Testis (tissue), 3 donors: Measurements from ENCODE around the gene DQX1. TPM values are rescaled to one million over a fixed set of nuclear protein-coding genes. Genes with fewer than 3 reads are reported as not detected.

ENCODE experiments used
- DNase-seq: peaks from one replicate; pipeline ENCODE4 v3.0.0-alpha.2; 2019
- H3K27ac ChIP-seq, 2 donors: fragments of 200-600 bp; sonication (generic); one replicate each; pipeline ENCODE4 v1.5.1; 2019
- H3K27me3 ChIP-seq: fragments of 200-600 bp; sonication (generic); one replicate; pipeline ENCODE4 v1.5.1; 2019
- H3K36me3 ChIP-seq: fragments of 200-600 bp; sonication (generic); one replicate; pipeline ENCODE4 v1.5.1; 2017; ENCODE audit warnings: low read depth; ENCODE audit errors: missing control alignments
- H3K4me1 ChIP-seq: fragments of 200-600 bp; sonication (generic); one replicate; pipeline ENCODE4 v1.5.1; 2019
- H3K4me3 ChIP-seq, 2 donors: fragments of 200-600 bp; sonication (generic); one replicate each; pipeline ENCODE4 v1.5.1; 2017 to 2019
- H3K9me3 ChIP-seq: fragments of 200-600 bp; sonication (generic); one replicate; pipeline ENCODE4 v1.5.1; 2017
- CTCF ChIP-seq, 3 experiments: fragments of 450-650 bp in 2 of 3; fragments of 200-600 bp in 1 of 3; sonication (generic) in 1 of 3; IDR thresholded peaks; one replicate each; pipeline ENCODE4 v1.5.1; 2016 to 2019; ENCODE audit warnings: antibody characterized with exemption in 3 of 3, mild to moderate bottlenecking in 2 of 3, moderate library complexity in 1 of 3
- POLR2A ChIP-seq: fragments of 450-650 bp; IDR thresholded peaks from one replicate; pipeline ENCODE4 v1.6.1; 2017; ENCODE audit warnings: antibody characterized with exemption, mild to moderate bottlenecking, moderate library complexity
- WGBS, 2 donors: methylation state at CpG; one replicate each; pipeline ENCODE4 v1.1.5; 2018; 5-methylcytosine and 5-hydroxymethylcytosine counted together
- intact Hi-C: fragments of 100-400 bp; cut with DNase I; formaldehyde crosslinking; loops from one replicate; pipeline ENCODE4 v1.15.1; 2023; ENCODE audit warnings: low total_unique reads
- polyA plus RNA-seq: library from polyadenylated mRNA; stranded (reverse); fragments of 350-450 nt; fragmentation: Illumina TruSeq; extraction: RNeasy Lipid Tissue Mini Kit (QIAGEN cat#74804); gene quantifications from one replicate; pipeline ENCODE4 v1.2.3, GENCODE V29; 2014; ENCODE audit warnings: low read depth, low replicate concordance; ENCODE audit not compliant: insufficient read depth
- total RNA-seq, 2 donors: library from RNA; depleted of rRNA; stranded (reverse); fragments of >200 nt; gene quantifications; one replicate each; pipeline ENCODE4 v1.2.3, GENCODE V29; 2016

The DQX1 gene
- total and polyA plus RNA-seq, 3 donors from 2014 or later: 0.43 to 0.86 TPM; not detected in 1

- TF ChIP-seq POLR2A (no peak), CTCF (IDR thresholded peaks at IDR 0.05) (peak; percentile 69 to 88 (median 71))
- H3K9me3 ChIP-seq: no peaks in the 10 kb centered on the region
- peak within 1 kb of the TSS; percentile 85 to 93 for H3K27ac ChIP-seq
- no peaks in the 10 kb centered on the region for H3K27me3 ChIP-seq
- peaks cover 20% of the 10 kb centered on the region for H3K4me1 ChIP-seq
- intact Hi-C loops: loop anchor here (10.0 kb wide), 1 partner anchor 102 kb away; no protein-coding TSS in a partner anchor
- peak; percentile 98 for DNase-seq
- peak within 1 kb of the TSS; percentile 87 to 90 for H3K4me3 ChIP-seq
- no peaks in the 10 kb centered on the region for H3K36me3 ChIP-seq
- WGBS, 2 donors: 0% methylated on average over 45 to 50 of the region's 50 CpGs
Measured at GRCh38 chr2:74482801-74483674, 43.0 kb downstream of the DQX1 start, which contains the start of the genes CCDC142 and TTC31. Gene CCDC142 (minus strand): TSS chr2:74482998. CDS start chr2:74482837, 161 bp downstream. Gene TTC31 (plus strand): TSS chr2:74483081. CDS start chr2:74483096, 15 bp downstream.

DNA sequence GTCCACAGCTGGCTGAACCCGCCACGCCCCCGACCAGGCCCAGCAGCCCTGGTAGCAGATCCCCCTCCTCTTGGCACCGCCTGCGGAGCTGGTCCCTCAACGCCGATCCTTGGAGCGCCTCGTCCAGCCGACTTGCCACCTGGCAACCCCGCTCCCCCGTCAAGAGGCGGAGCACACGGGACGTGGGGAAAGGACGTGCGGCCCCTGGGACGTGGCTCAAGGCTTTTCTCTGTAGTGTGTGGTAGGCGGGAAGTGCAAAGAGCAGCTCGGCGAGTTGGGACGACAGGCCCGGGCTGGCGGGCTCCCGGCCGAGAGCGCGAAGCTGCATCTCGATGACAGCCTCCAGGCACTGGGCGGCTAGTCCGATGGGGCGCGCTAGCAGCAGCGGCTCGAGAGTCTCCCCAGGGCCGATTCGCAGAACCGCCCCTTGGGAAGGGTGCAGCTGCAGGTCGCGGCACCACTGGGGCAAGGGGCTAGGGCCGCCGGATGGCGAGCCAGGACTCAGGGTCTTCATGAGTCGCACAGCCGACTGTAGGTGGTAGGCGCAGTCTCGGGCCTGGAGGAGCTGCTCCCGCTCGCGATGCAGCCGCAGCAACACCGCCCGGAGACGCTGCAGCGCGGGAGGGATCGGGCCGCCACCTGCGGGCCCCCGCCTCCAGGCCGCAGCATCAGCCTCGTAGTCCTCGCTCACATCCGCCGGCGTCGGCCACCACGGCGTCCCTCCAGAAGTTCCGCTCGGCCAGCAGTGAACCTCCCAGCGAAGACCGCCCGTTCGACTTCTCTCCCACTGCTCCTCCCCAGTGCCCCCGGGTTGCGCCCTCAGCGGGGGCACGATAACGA, 43.9 kb downstream of the DQX1 start:
- TF ChIP-seq POLR2A (no peak), CTCF (IDR thresholded peaks at IDR 0.05) (no peak)
- DNase-seq: peak; percentile 36
- H3K4me1 ChIP-seq: peaks cover 20% of the 10 kb centered on the region
- no peaks in the 10 kb centered on the region for H3K9me3 ChIP-seq
- intact Hi-C loops: loop anchor here (10.0 kb wide), 1 partner anchor 103 kb away; no protein-coding TSS in a partner anchor
- 1 to 2% methylated on average over 24 to 75 of the region's 80 CpGs for WGBS, 2 donors
- peak overlapping the region; percentile 85 to 93 for H3K27ac ChIP-seq
- H3K36me3 ChIP-seq: no peaks in the 10 kb centered on the region
- no peaks in the 10 kb centered on the region for H3K27me3 ChIP-seq
- H3K4me3 ChIP-seq: peak overlapping the region; percentile 87 to 90

DNA sequence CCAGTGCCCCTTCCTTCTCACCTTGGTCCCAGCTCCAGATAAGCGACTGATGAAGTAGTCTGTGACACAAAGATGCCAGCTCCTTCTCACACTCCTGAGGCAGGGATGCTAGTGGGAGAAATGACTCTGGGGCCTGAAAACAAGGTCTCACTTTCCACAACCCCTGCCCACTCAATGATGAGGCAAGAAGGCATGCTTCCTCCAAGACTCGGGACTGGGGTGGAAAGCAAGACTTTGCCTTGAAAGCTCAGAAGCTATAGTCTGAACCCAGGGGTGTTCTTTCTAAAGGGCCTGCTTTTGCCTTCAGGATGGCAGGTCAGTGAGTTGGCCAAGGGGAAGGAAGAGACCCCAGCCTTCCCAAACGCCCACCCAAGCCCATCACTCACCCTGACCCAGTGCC, 44.6 kb downstream of the DQX1 start:
- H3K27ac ChIP-seq: no peak overlapping the region
- TF ChIP-seq CTCF (IDR thresholded peaks at IDR 0.05) (no peak), POLR2A (no peak)
- intact Hi-C loops: loop anchor here (10.0 kb wide), 1 partner anchor 103 kb away; no protein-coding TSS in a partner anchor
- H3K4me1 ChIP-seq: peaks cover 20% of the 10 kb centered on the region
- no peaks in the 10 kb centered on the region for H3K9me3 ChIP-seq
- peak overlapping the region; percentile 87 to 90 for H3K4me3 ChIP-seq
- 19 to 40% methylated on average over 3 of the region's 3 CpGs for WGBS, 2 donors
- no peaks in the 10 kb centered on the region for H3K36me3 ChIP-seq
- H3K27me3 ChIP-seq: no peaks in the 10 kb centered on the region
- DNase-seq: no peak

GRCh38 chr2:74474899-74475298, 51.1 kb downstream of the DQX1 start:
- Histone ChIP-seq H3K27me3 (no peaks in the 10 kb centered on the region), H3K9me3 (no peaks in the 10 kb centered on the region), H3K27ac (no peak overlapping the region), H3K36me3 (no peaks in the 10 kb centered on the region), H3K4me1 (peaks cover 12% of the 10 kb centered on the region), H3K4me3 (no peak overlapping the region)
- intact Hi-C loops: no loop called here
- 73 to 86% methylated on average over 4 to 5 of the region's 5 CpGs for WGBS, 2 donors
- TF ChIP-seq CTCF (IDR thresholded peaks at IDR 0.05) (no peak), POLR2A (no peak)
- DNase-seq: no peak
